ENCODE measurements around the gene VTCN1.
A peak's percentile ranks its signal among the peaks of the same experiment; 100 is the strongest.
"Not testable (repeated sequence)": the region's sequence is repeated elsewhere in the genome, so short reads cannot be mapped to it uniquely, and the experiment has no call there.

The VTCN1 gene

GRCh38 chr1:117162816-117163215 is 47.9 kb downstream of the VTCN1 start:
- DNase-seq: no peak

- DNase-seq: no peak
Observed at GRCh38 chr1:117161887-117162286, 48.8 kb downstream of the VTCN1 start.

- DNase-seq: not testable (repeated sequence)
Observed at GRCh38 chr1:117151305-117151704, 59.4 kb downstream of the VTCN1 start.

- peak; percentile 0 to 6 for DNase-seq
Observed at GRCh38 chr1:117150316-117150715, 60.4 kb downstream of the VTCN1 start.

- DNase-seq: no peak
Observed at GRCh38 chr1:117147856-117148588, 62.7 kb downstream of the VTCN1 start.

- no peak for DNase-seq
Observed at GRCh38 chr1:117147341-117147831, 63.3 kb downstream of the VTCN1 start.

- no peak for DNase-seq
Observed at GRCh38 chr1:117146575-117147340, 64.0 kb downstream of the VTCN1 start.

GRCh38 chr1:117146072-117146471 is 64.7 kb downstream of the VTCN1 start:
- no peak for DNase-seq

- DNase-seq: no peak
Observed at GRCh38 chr1:117143871-117144270, 66.9 kb downstream of the VTCN1 start.

GRCh38 chr1:117143172-117143571 is 67.6 kb downstream of the VTCN1 start:
- no peak for DNase-seq

GRCh38 chr1:117142200-117142599 is 68.5 kb downstream of the VTCN1 start:
- no peak for DNase-seq

- no peak for DNase-seq
Observed at GRCh38 chr1:117138561-117138960, 72.2 kb downstream of the VTCN1 start.

- no peak for DNase-seq
Observed at GRCh38 chr1:117138106-117138505, 72.6 kb downstream of the VTCN1 start.

GRCh38 chr1:117137281-117137855 is 73.4 kb downstream of the VTCN1 start:
- no peak for DNase-seq

- no peak for DNase-seq
Observed at GRCh38 chr1:117136749-117137148, 74.0 kb downstream of the VTCN1 start.

- no peak for DNase-seq
Observed at GRCh38 chr1:117135329-117135728, 75.4 kb downstream of the VTCN1 start.

- no peak for DNase-seq
Observed at GRCh38 chr1:117130526-117130925, 80.2 kb downstream of the VTCN1 start.

GRCh38 chr1:117128323-117129079 is 82.2 kb downstream of the VTCN1 start:
- DNase-seq: peak; percentile 45 to 86

- no peak for DNase-seq
Observed at GRCh38 chr1:117127795-117128194, 82.9 kb downstream of the VTCN1 start.

- DNase-seq: no peak
Observed at GRCh38 chr1:117124661-117125060, 86.1 kb downstream of the VTCN1 start.

- no peak for DNase-seq
Observed at GRCh38 chr1:117123274-117123673, 87.5 kb downstream of the VTCN1 start.

- no peak for DNase-seq
Observed at GRCh38 chr1:117122330-117123025, 88.2 kb downstream of the VTCN1 start.

Data from Kasumi-1 (cell line).